ENCODE data around the gene OR52N5.

DNA sequence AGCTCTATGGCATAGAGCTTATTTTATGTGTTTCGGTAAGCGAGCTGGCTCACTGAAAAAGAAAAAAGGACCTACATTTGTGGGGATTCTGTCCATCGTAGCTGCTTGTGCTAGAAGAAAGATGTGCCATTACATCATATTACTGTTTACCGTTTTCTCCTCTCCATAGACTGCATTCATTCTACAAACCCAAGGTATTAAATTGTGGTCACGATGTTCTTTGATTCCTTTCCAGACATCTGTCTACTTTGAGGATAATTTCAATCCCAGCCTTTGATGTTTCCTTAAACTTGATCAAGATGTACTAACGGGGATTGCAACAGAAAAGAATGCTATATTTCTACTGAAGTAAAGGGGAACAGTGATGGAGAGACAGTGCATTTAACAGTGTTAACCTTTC lies 13.4 kb upstream of the OR52N5 start:
- TF ChIP-seq, protein P1, sequence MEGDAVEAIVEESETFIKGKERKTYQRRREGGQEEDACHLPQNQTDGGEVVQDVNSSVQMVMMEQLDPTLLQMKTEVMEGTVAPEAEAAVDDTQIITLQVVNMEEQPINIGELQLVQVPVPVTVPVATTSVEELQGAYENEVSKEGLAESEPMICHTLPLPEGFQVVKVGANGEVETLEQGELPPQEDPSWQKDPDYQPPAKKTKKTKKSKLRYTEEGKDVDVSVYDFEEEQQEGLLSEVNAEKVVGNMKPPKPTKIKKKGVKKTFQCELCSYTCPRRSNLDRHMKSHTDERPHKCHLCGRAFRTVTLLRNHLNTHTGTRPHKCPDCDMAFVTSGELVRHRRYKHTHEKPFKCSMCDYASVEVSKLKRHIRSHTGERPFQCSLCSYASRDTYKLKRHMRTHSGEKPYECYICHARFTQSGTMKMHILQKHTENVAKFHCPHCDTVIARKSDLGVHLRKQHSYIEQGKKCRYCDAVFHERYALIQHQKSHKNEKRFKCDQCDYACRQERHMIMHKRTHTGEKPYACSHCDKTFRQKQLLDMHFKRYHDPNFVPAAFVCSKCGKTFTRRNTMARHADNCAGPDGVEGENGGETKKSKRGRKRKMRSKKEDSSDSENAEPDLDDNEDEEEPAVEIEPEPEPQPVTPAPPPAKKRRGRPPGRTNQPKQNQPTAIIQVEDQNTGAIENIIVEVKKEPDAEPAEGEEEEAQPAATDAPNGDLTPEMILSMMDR (conservative IDR thresholded peaks at IDR 0.05) = no peak
- TF ChIP-seq ZFX (IDR thresholded peaks at IDR 0.05) = no peak

Data from C4-2B (cell line).